GM23338 (cell line): ENCODE data around the gene PPM1H.

Experiments
- CREB1 ChIP-seq: fragments of 250-450 bp; sonication (Bioruptor Pico); IDR thresholded peaks from 2 replicates; pipeline ENCODE4 v1.5.0; 2020; ENCODE audit warnings: low read depth, mild to moderate bottlenecking, moderate library complexity
- CTCF ChIP-seq, 2 experiments: fragments of 200-600 bp in 1 of 2; sonication (generic) in 1 of 2; conservative IDR thresholded peaks; 2 replicates each; pipeline versions ENCODE4 v1.5.1 to v1.6.1; 2016 to 2017; ENCODE audit warnings: antibody characterized with exemption in 2 of 2, low read depth in 2 of 2, mild to moderate bottlenecking in 2 of 2, moderate library complexity in 1 of 2
- EZH2 ChIP-seq: fragments of 200-600 bp; sonication (generic); IDR thresholded peaks from one replicate; pipeline ENCODE4 v1.8.0; 2017; ENCODE audit warnings: antibody characterized with exemption, mild to moderate bottlenecking, low read depth; ENCODE audit not compliant: unreplicated experiment
- EZH2phosphoT487 ChIP-seq: fragments of 200-600 bp; sonication (generic); IDR thresholded peaks from one replicate; pipeline ENCODE4 v1.8.1; 2018; ENCODE audit warnings: antibody characterized with exemption; ENCODE audit not compliant: unreplicated experiment
- JUNB ChIP-seq: IDR thresholded peaks from one replicate; pipeline ENCODE4 v1.6.1; 2016; ENCODE audit warnings: antibody characterized with exemption; ENCODE audit not compliant: unreplicated experiment
- POLR2AphosphoS5 ChIP-seq: IDR thresholded peaks from 2 replicates; pipeline ENCODE4 v1.6.1; 2016; ENCODE audit warnings: antibody characterized with exemption, low read depth
- STAT1 ChIP-seq: IDR thresholded peaks from one replicate; pipeline ENCODE4 v1.6.1; 2016; ENCODE audit warnings: antibody characterized with exemption; ENCODE audit not compliant: unreplicated experiment

DNA sequence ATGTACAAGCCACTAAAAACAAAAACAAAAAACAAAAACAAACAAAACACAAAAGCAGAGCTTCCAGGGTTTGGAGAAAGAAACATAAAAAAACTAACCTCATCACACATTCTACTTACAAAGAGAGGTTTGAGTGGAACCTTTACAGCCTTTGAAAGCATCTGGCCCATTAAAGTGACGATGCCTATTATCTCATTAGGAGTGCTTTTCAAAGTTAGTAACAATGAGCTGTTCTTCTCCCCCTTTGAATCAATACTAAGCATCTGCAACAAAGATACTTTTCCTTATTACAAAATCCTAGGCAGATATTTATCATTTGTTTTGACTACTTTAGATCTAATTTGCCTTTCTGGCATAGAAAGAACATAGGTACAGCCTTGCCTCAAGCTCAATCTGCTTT, 217.3 kb downstream of the PPM1H start:
- TF ChIP-seq EZH2 (no peak), JUNB (no peak), CTCF (conservative IDR thresholded peaks at IDR 0.05; ENCODE audit: low read depth in 2 of 2) (no peak), POLR2AphosphoS5 (no peak), CREB1 (no peak), EZH2phosphoT487 (no peak), STAT1 (no peak)
